Esophagus muscularis mucosa (tissue), 4 donors: ENCODE results near the gene PRRC2C. TPM values are rescaled to one million over a fixed set of nuclear protein-coding genes. Genes with fewer than 3 reads are reported as not detected.

Source experiments
- DNase-seq: peaks from one replicate; pipeline ENCODE4 v3.0.0-alpha.2; 2017; ENCODE audit errors: extremely low spot score
- H3K27ac ChIP-seq, 4 donors: fragments of 200-600 bp; sonication (generic); replicated peaks in 1 of 4; 1 replicate in 3 of 4; 2 replicates in 1 of 4; pipeline ENCODE4 v1.5.1; 2016 to 2019; ENCODE audit warnings: mild to moderate bottlenecking in 1 of 4
- H3K27me3 ChIP-seq, 4 donors: fragments of 200-600 bp; sonication (generic); one replicate each; pipeline versions ENCODE4 v1.5.1 to v1.6.0; 2016 to 2019
- H3K36me3 ChIP-seq, 4 donors: fragments of 200-600 bp; sonication (generic); one replicate each; pipeline ENCODE4 v1.5.1; 2016 to 2019
- H3K4me1 ChIP-seq, 4 donors: fragments of 200-600 bp; sonication (generic); one replicate each; pipeline ENCODE4 v1.5.1; 2016 to 2019
- H3K4me3 ChIP-seq, 4 donors: fragments of 200-600 bp; sonication (generic); 1 replicate in 2 of 4; 2 replicates in 2 of 4; pipeline ENCODE4 v1.5.1; 2016 to 2019; ENCODE audit warnings: mild to moderate bottlenecking in 4 of 4, moderate library complexity in 1 of 4
- H3K9me3 ChIP-seq, 4 donors: fragments of 200-600 bp; sonication (generic); 1 replicate in 3 of 4; 2 replicates in 1 of 4; pipeline ENCODE4 v1.5.1; 2016 to 2019
- EP300 ChIP-seq: sonication (generic); formaldehyde crosslinking; IDR thresholded peaks from one replicate; pipeline ENCODE4 v1.6.1; 2017; ENCODE audit warnings: antibody characterized with exemption
- POLR2A ChIP-seq: fragments of 450-650 bp; IDR thresholded peaks from one replicate; pipeline ENCODE4 v1.6.1; 2017; ENCODE audit warnings: antibody characterized with exemption, moderate library complexity, mild to moderate bottlenecking, low read depth
- POLR2AphosphoS5 ChIP-seq, 2 donors: sonication (generic); formaldehyde crosslinking; IDR thresholded peaks; one replicate each; pipeline ENCODE4 v1.6.1; 2017; ENCODE audit warnings: antibody characterized with exemption in 2 of 2
- WGBS: methylation state at CpG from one replicate; pipeline ENCODE4 v1.1.5; 2018; 5-methylcytosine and 5-hydroxymethylcytosine counted together
- intact Hi-C: fragments of 100-400 bp; cut with DNase I; formaldehyde crosslinking; loops from one replicate; pipeline ENCODE4 v1.15.1; 2023
- total RNA-seq, 4 donors: library from RNA; depleted of rRNA; stranded (reverse); fragments of >200 nt; gene quantifications; one replicate each; pipeline versions ENCODE4 v1.1.0 to v1.2.1, GENCODE V29; 2016
- TF ChIP-seq, protein P1 (sequence below), 3 experiments: fragments of 200-600 bp in 2 of 3; fragments of 450-650 bp in 1 of 3; sonication (generic) in 2 of 3; IDR thresholded peaks; one replicate each; pipeline ENCODE4 v1.5.1; 2017 to 2019; ENCODE audit warnings: antibody characterized with exemption in 3 of 3, mild to moderate bottlenecking in 2 of 3, moderate library complexity in 1 of 3

Gene PRRC2C
- total RNA-seq, 4 donors from 2014 or later, result 63.8 to 79.3 (median 66.6) TPM

DNA sequence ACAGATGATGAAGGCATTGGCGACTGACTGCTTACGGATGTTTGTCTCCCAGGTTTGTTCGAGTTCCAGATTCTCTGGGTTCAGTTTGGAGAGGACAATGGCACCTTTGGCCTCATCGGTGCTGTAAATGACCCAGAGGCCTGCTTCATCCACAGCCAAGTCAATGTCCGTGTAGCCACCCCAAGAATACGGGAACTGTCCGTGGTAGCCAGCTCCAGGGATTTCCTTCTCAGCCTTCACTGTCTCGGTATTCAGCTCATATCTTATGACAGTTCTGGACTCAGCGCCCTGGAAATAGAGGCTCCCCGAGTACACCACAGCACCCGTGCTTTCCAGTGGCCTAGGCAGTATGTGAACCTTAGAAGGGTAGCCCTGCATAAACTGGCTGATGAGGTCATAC lies 150.8 kb downstream of the PRRC2C start:
- Histone ChIP-seq H3K27me3 (no peaks in the 10 kb centered on the region), H3K27ac (no peak overlapping the region), H3K36me3 (peaks cover 0 to 22% (median 12%) of the 10 kb centered on the region in 4 donors), H3K4me1 (no peaks in the 10 kb centered on the region), H3K9me3 (no peaks in the 10 kb centered on the region), H3K4me3 (no peak overlapping the region)
- no peak for DNase-seq
- intact Hi-C loops, result no loop called here
- WGBS, result 72% methylated on average over 4 of the region's 11 CpGs
- TF ChIP-seq, protein P1, sequence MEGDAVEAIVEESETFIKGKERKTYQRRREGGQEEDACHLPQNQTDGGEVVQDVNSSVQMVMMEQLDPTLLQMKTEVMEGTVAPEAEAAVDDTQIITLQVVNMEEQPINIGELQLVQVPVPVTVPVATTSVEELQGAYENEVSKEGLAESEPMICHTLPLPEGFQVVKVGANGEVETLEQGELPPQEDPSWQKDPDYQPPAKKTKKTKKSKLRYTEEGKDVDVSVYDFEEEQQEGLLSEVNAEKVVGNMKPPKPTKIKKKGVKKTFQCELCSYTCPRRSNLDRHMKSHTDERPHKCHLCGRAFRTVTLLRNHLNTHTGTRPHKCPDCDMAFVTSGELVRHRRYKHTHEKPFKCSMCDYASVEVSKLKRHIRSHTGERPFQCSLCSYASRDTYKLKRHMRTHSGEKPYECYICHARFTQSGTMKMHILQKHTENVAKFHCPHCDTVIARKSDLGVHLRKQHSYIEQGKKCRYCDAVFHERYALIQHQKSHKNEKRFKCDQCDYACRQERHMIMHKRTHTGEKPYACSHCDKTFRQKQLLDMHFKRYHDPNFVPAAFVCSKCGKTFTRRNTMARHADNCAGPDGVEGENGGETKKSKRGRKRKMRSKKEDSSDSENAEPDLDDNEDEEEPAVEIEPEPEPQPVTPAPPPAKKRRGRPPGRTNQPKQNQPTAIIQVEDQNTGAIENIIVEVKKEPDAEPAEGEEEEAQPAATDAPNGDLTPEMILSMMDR (IDR thresholded peaks at IDR 0.05), result no peak
- TF ChIP-seq POLR2A (no peak), POLR2AphosphoS5 (IDR thresholded peaks at IDR 0.05) (no peak), EP300 (no peak)

DNA sequence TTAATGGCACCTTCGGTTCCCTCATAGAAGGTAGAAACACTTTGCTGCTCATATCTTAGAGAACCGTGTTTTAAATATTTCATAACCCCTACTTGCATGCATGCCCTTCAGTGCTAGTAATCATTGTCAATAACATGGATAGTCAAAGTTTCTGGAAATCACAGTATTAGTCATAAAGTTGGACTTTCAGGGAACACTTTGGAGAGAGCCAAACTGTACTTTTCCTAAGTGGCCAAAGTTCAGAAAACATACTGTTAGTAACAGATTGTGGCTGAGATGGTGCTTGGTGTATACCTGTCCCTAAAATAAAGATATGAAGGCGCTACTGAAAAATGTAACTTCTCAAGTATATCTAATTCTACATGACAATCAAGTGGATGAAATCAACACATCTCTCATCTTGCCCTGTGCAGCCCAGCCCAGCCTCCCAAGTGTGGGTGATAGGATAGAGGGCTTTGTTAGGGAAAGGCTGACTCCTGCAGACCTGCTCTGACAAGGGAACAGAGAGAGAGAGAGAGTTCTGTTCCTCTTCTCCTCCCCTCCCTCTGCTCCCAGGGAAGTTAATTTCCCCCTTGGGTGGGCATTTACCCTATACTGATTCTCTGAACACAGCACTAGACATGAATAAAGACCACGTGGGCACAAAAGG lies 152.7 kb downstream of the PRRC2C start:
- no peaks in the 10 kb centered on the region for H3K27me3 ChIP-seq
- TF ChIP-seq EP300 (no peak), POLR2AphosphoS5 (IDR thresholded peaks at IDR 0.05) (no peak), POLR2A (no peak)
- TF ChIP-seq, protein P1 (IDR thresholded peaks at IDR 0.05), result no peak
- H3K4me3 ChIP-seq, result no peak overlapping the region
- no peak for DNase-seq
- H3K27ac ChIP-seq, result no peak overlapping the region
- H3K36me3 ChIP-seq, result peaks cover 0 to 22% (median 12%) of the 10 kb centered on the region in 4 donors
- WGBS, result 72% methylated on average over 4 of the region's 4 CpGs
- peaks cover 0 to 7% (median 0%) of the 10 kb centered on the region in 4 donors for H3K4me1 ChIP-seq
- no peaks in the 10 kb centered on the region for H3K9me3 ChIP-seq
- intact Hi-C loops, result no loop called here

DNA sequence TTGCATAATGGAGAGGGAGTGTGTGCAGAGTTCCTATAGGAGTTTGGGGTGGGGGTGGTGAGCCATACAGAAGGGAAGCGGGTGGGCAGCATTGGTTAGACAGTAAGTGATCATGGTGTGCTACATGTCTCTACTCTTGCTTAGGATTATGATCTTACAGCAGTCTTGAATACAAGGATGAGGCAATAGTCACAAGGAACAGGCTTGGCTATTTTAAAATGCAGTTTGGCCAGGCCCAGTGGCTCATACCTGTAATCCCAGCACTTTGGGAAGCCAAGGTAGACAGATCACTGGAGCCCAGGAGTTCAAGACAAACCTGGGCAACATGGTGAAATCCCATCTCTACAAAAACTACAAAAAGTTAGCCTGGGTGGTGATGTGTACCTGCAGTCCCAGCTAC lies 154.9 kb downstream of the PRRC2C start:
- no peak for TF ChIP-seq POLR2AphosphoS5 (IDR thresholded peaks at IDR 0.05)
- TF ChIP-seq, protein P1 (IDR thresholded peaks at IDR 0.05), result no peak
- TF ChIP-seq POLR2A, result no peak
- Histone ChIP-seq H3K4me1 (peaks cover 3 to 15% (median 8%) of the 10 kb centered on the region in 4 donors), H3K4me3 (no peak overlapping the region), H3K9me3 (no peaks in the 10 kb centered on the region), H3K27me3 (no peaks in the 10 kb centered on the region), H3K27ac (no peak overlapping the region), H3K36me3 (peaks cover 0 to 21% (median 12%) of the 10 kb centered on the region in 4 donors)
- 95% methylated on average over 1 of the region's 1 CpG for WGBS
- intact Hi-C loops, result no loop called here
- no peak for DNase-seq

DNA sequence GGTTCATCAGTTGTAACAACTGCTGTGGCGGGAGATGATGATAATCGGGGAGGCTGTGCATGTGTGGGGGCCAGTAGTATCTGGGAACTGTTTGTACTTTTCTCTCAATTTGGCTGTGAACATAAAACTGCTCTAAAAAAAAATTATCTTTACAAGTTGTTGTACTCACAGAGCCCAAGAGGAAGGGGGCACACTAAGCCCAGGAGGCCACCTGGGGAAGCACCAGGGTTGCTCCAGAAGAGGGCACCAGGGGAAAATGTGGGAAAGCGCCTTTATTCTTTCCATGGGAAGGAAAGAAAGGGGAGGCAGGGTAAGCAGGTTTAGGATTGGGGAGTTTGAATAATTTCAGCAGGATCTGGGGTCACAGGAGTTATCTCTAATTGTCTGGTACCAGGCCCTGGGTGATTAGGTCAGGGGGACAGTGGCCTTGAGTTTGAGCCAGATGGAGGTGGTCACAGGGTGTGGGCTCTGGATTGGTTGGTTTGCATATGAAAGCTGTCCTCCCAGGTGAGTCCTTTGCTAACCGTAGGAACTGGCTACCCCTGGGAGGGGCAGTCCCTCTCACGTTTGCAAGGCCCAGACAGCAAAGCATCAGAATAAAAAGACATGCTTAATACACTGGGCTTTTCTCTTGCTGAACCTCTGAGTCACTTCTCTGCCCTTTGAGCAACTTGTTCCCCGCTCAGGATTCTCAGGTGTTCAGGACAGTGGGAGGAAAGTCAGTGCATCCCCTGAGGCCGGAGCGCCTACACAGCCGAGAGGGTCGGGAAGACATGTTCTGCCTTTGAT lies 155.9 kb downstream of the PRRC2C start:
- TF ChIP-seq, protein P1 (IDR thresholded peaks at IDR 0.05), result no peak
- no peak for TF ChIP-seq POLR2AphosphoS5 (IDR thresholded peaks at IDR 0.05)
- TF ChIP-seq EP300, result no peak
- no peak for TF ChIP-seq POLR2A
- no peak for DNase-seq

More for the DNA sequence above, 155.9 kb downstream of the PRRC2C start:
- H3K27me3 ChIP-seq, result no peaks in the 10 kb centered on the region
- peaks cover 13 to 25% (median 18%) of the 10 kb centered on the region in 4 donors for H3K4me1 ChIP-seq
- H3K27ac ChIP-seq, result no peak overlapping the region
- no peak overlapping the region for H3K4me3 ChIP-seq
- no peaks in the 10 kb centered on the region for H3K9me3 ChIP-seq
- 58% methylated on average over 9 of the region's 10 CpGs for WGBS
- peaks cover 0 to 10% (median 4%) of the 10 kb centered on the region in 4 donors for H3K36me3 ChIP-seq
- intact Hi-C loops, result no loop called here
